GM19463 (cell line): ENCODE measurements around the gene FAM222B.
A peak's percentile ranks its signal among the peaks of the same experiment; 100 is the strongest.
"Not testable (repeated sequence)": the region's sequence is repeated elsewhere in the genome, so short reads cannot be mapped to it uniquely, and the experiment has no call there.

Experiments
- ATAC-seq: cut with Tn5 transposase; IDR thresholded peaks from one replicate; pipeline ENCODE4 v1.9.1; 2021; ENCODE audit warnings: mild to moderate bottlenecking, moderate library complexity; ENCODE audit not compliant: unreplicated experiment

Gene FAM222B

GRCh38 chr17:28871056-28871579, 28.5 kb upstream of the FAM222B start:
- no peak for ATAC-seq

- ATAC-seq: no peak
Measured at GRCh38 chr17:28867276-28867675, 24.7 kb upstream of the FAM222B start.

- no peak for ATAC-seq
Measured at GRCh38 chr17:28865946-28866752, 23.6 kb upstream of the FAM222B start.

- no peak for ATAC-seq
Measured at GRCh38 chr17:28864991-28865849, 22.6 kb upstream of the FAM222B start.

- no peak for ATAC-seq
Measured at GRCh38 chr17:28863953-28864352, 21.4 kb upstream of the FAM222B start.

GRCh38 chr17:28862561-28862960, 20.0 kb upstream of the FAM222B start:
- no peak for ATAC-seq

GRCh38 chr17:28861393-28862203, 19.0 kb upstream of the FAM222B start:
- no peak for ATAC-seq

GRCh38 chr17:28860363-28860808, 17.8 kb upstream of the FAM222B start:
- ATAC-seq: no peak

GRCh38 chr17:28858801-28859355, 16.3 kb upstream of the FAM222B start:
- ATAC-seq: no peak

- no peak for ATAC-seq
Measured at GRCh38 chr17:28857905-28858800, 15.6 kb upstream of the FAM222B start.

- ATAC-seq: no peak
Measured at GRCh38 chr17:28856028-28856574, 13.5 kb upstream of the FAM222B start.

GRCh38 chr17:28855336-28855679, 12.7 kb upstream of the FAM222B start:
- ATAC-seq: no peak

- ATAC-seq: peak; percentile 98
Measured at GRCh38 chr17:28854457-28855335, 12.1 kb upstream of the FAM222B start, which contains the start of gene ERAL1. ERAL1 (plus strand) TSS chr17:28855016; CDS start chr17:28855035, 19 bp downstream.

- no peak for ATAC-seq
Measured at GRCh38 chr17:28853295-28853694, 10.7 kb upstream of the FAM222B start.

GRCh38 chr17:28849281-28849680, 6.7 kb upstream of the FAM222B start:
- no peak for ATAC-seq

GRCh38 chr17:28848667-28849066, 6.1 kb upstream of the FAM222B start:
- ATAC-seq: not testable (repeated sequence)

- ATAC-seq: not testable (repeated sequence)
Measured at GRCh38 chr17:28846699-28847098, 4.1 kb upstream of the FAM222B start.

- no peak for ATAC-seq
Measured at GRCh38 chr17:28846231-28846630, 3.6 kb upstream of the FAM222B start.
